Endothelial cell (in vitro differentiated cells): ENCODE results near the gene CTLA4. TPM values are rescaled to one million over a fixed set of nuclear protein-coding genes. Genes with fewer than 3 reads are reported as not detected.
A peak's percentile ranks its signal among the peaks of the same experiment; 100 is the strongest.

Source experiments
- DNase-seq: peaks from one replicate; pipeline ENCODE4 v3.0.0; 2021; ENCODE audit warnings: low spot score
- H3K27ac Mint-ChIP-seq: one replicate; pipeline ENCODE4 v1.8.0; 2021; ENCODE audit warnings: mixed read lengths, inconsistent platforms; ENCODE audit not compliant: unreplicated experiment
- H3K27me3 Mint-ChIP-seq: one replicate; pipeline ENCODE4 v1.8.0; 2021; ENCODE audit warnings: mild to moderate bottlenecking, moderate library complexity, mixed read lengths, inconsistent platforms; ENCODE audit not compliant: unreplicated experiment
- H3K36me3 Mint-ChIP-seq: one replicate; pipeline ENCODE4 v1.8.0; 2021; ENCODE audit warnings: mild to moderate bottlenecking, low read depth, mixed read lengths, inconsistent platforms; ENCODE audit not compliant: unreplicated experiment
- H3K4me1 Mint-ChIP-seq: one replicate; pipeline ENCODE4 v1.8.0; 2021; ENCODE audit warnings: mild to moderate bottlenecking, mixed read lengths, inconsistent platforms; ENCODE audit not compliant: unreplicated experiment
- H3K4me3 Mint-ChIP-seq: one replicate; pipeline ENCODE4 v1.8.0; 2021; ENCODE audit warnings: mild to moderate bottlenecking, mixed read lengths, inconsistent platforms; ENCODE audit not compliant: unreplicated experiment
- H3K9me3 Mint-ChIP-seq: one replicate; pipeline ENCODE4 v1.8.0; 2021; ENCODE audit warnings: mixed read lengths, inconsistent platforms; ENCODE audit not compliant: unreplicated experiment
- CTCF ChIP-seq: fragments of 200-600 bp; sonication (generic); IDR thresholded peaks from one replicate; pipeline ENCODE4 v1.5.0; 2021; ENCODE audit warnings: antibody characterized with exemption; ENCODE audit not compliant: unreplicated experiment
- total RNA-seq: library from RNA; stranded (reverse); fragmentation: NEBNext Ultra II Directional; extraction: Animal tissue kit (Norgen Biotek cat#: 25700); gene quantifications from one replicate; pipeline ENCODE4 v1.2.1, GENCODE V29; 2021; ENCODE audit not compliant: unreplicated experiment

Gene CTLA4
- total RNA-seq, 1 donor from 2014 or later = not detected

- Mint-ChIP-seq H3K4me1 (peaks cover 13% of the 10 kb centered on the region), H3K27ac (no peak overlapping the region), H3K9me3 (no peaks in the 10 kb centered on the region), H3K36me3 (no peaks in the 10 kb centered on the region), H3K27me3 (peaks cover 2% of the 10 kb centered on the region), H3K4me3 (no peak overlapping the region)
- TF ChIP-seq CTCF = no peak
- DNase-seq = no peak
These were observed 3.4 kb downstream of the CTLA4 start for GRCh38 chr2:203870941-203871340.

GRCh38 chr2:203871371-203871983 is 3.9 kb downstream of the CTLA4 start:
- TF ChIP-seq CTCF = no peak
- no peaks in the 10 kb centered on the region for H3K36me3 Mint-ChIP-seq
- H3K27ac Mint-ChIP-seq = no peak overlapping the region
- no peaks in the 10 kb centered on the region for H3K9me3 Mint-ChIP-seq
- H3K4me1 Mint-ChIP-seq = peaks cover 13% of the 10 kb centered on the region
- H3K27me3 Mint-ChIP-seq = peaks cover 2% of the 10 kb centered on the region
- DNase-seq = no peak
- no peak overlapping the region for H3K4me3 Mint-ChIP-seq

GRCh38 chr2:203873461-203873860 is 5.9 kb downstream of the CTLA4 start:
- Mint-ChIP-seq H3K9me3 (no peaks in the 10 kb centered on the region), H3K27me3 (peaks cover 4% of the 10 kb centered on the region), H3K27ac (no peak overlapping the region), H3K4me3 (no peak overlapping the region), H3K4me1 (peaks cover 13% of the 10 kb centered on the region), H3K36me3 (no peaks in the 10 kb centered on the region)
- DNase-seq = no peak
- TF ChIP-seq CTCF = no peak

GRCh38 chr2:203873921-203874631 is 6.5 kb downstream of the CTLA4 start:
- no peaks in the 10 kb centered on the region for H3K9me3 Mint-ChIP-seq
- peaks cover 4% of the 10 kb centered on the region for H3K27me3 Mint-ChIP-seq
- H3K4me1 Mint-ChIP-seq = peaks cover 13% of the 10 kb centered on the region
- no peak for TF ChIP-seq CTCF
- peak overlapping the region; percentile 80 for H3K27ac Mint-ChIP-seq
- no peak overlapping the region for H3K4me3 Mint-ChIP-seq
- no peaks in the 10 kb centered on the region for H3K36me3 Mint-ChIP-seq
- DNase-seq = peak; percentile 13

- Mint-ChIP-seq H3K36me3 (no peaks in the 10 kb centered on the region), H3K4me3 (no peak overlapping the region), H3K27ac (peak overlapping the region; percentile 15)
These were observed 7.9 kb downstream of the CTLA4 start for GRCh38 chr2:203875471-203875870.

More at GRCh38 chr2:203875471-203875870, 7.9 kb downstream of the CTLA4 start:
- TF ChIP-seq CTCF = no peak
- no peak for DNase-seq
- H3K4me1 Mint-ChIP-seq = peaks cover 9% of the 10 kb centered on the region
- H3K9me3 Mint-ChIP-seq = no peaks in the 10 kb centered on the region
- H3K27me3 Mint-ChIP-seq = peaks cover 3% of the 10 kb centered on the region
